ENCODE measurements around the gene ZNF627.
"Not testable (repeated sequence)": the region's sequence is repeated elsewhere in the genome, so short reads cannot be mapped to it uniquely, and the experiment has no call there.

Gene ZNF627

GRCh38 chr19:11624069-11624463 lies 26.8 kb downstream of the ZNF627 start:
- DNase-seq (ENCODE audit: low read depth): no peak

DNA sequence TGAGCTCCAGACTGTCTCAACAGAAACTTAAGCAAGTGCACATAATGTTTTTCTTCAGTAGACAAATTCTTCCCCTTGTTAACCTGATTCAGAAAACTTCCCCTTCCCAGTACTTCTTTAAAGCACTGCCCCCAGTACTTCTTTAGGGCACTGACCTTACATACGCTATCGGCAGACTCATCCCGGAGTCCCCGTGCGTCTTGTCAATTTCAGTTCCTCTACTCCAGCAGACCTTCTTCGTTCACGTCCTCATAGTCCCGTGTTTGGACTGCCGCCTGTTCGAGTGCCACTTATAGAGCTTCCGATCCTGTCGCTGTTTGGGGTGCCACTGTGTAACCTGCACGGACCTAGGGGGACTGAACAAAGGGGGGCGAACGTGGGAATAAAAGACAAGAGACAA lies 29.0 kb downstream of the ZNF627 start:
- no peak for DNase-seq (ENCODE audit: low read depth)

- no peak for DNase-seq (ENCODE audit: low read depth)
These were observed 35.9 kb downstream of the ZNF627 start for GRCh38 chr19:11633223-11633622.

DNA sequence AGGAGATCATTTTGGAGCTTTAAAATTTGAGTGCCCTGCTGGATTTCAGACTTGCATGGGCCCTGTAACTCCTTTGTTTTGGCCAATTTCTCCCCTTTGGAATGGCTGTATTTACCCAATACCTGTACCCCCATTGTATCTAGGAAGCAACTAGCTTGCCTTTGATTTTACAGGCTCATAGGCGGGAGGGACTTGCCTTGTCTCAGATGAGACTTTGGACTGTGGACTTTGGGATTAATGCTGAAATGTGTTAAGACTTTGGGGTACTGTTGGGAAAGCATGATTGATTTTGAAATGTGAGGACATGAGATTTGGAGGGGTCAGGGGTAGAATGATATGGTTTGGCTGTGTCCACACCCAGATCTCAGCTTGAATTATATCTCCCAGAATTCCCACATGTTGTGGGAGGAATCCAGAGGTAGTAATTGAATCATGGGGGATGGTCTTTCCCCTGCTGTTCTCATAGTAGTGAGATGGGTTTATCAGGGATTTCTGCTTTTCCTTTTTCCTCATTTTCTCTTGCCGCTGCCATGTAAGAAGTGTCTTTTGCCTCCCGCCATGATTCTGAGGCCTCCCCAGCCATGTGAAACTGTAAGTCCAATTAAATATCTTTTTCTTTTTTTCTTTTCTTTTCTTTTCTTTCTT lies 36.9 kb downstream of the ZNF627 start:
- DNase-seq (ENCODE audit: low read depth): not testable (repeated sequence)

- no peak for DNase-seq (ENCODE audit: low read depth)
These were observed 41.9 kb downstream of the ZNF627 start for GRCh38 chr19:11639245-11639601.

GRCh38 chr19:11639602-11640471 lies 42.6 kb downstream of the ZNF627 start:
- DNase-seq (ENCODE audit: low read depth): peak; percentile 82

DNA sequence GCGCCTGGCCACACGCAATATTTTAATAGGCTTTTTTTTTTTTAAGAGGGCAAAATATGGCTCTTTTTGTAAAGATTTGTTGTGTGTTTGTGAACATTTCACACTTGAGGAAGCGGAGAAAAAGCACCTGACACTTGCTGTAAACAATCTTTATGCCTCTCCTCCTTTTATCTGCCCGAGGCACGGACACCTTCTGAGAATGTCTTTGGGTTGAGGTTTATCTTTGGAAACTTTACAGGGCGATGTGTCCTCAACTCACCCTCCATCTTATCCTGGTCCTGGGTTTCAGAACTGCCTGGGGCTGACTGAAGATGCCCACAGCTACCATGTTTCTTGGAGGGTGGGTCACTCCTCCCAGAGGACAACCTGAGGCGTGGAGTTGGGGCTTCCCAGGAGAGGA lies 44.0 kb downstream of the ZNF627 start:
- no peak for DNase-seq (ENCODE audit: low read depth)

GRCh38 chr19:11642902-11643301 lies 45.6 kb downstream of the ZNF627 start:
- DNase-seq (ENCODE audit: low read depth): no peak

GRCh38 chr19:11649941-11650340 lies 52.7 kb downstream of the ZNF627 start:
- no peak for DNase-seq (ENCODE audit: low read depth)

- no peak for DNase-seq (ENCODE audit: low read depth)
These were observed 53.8 kb downstream of the ZNF627 start for GRCh38 chr19:11651062-11651461.

- no peak for DNase-seq (ENCODE audit: low read depth)
These were observed 54.8 kb downstream of the ZNF627 start for GRCh38 chr19:11652056-11652455.

DNA sequence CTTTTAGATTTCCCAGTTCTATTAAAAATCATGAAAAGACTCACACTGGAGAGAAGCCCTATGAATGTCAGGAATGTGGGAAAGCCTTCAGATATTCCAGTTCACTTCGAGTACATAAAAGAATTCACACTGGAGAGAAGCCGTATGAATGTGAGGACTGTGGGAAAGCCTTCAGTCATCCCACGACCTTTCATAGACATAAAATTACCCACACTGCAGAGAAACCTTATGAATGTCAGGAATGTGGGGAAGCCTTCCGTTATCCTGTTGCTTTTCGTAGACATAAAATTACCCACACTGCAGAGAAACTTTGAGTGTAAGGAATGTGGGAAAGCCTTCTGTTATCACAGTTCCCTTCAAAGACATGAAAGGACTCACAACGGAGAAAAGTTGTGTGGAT lies 55.2 kb downstream of the ZNF627 start:
- no peak for DNase-seq (ENCODE audit: low read depth)

DNA sequence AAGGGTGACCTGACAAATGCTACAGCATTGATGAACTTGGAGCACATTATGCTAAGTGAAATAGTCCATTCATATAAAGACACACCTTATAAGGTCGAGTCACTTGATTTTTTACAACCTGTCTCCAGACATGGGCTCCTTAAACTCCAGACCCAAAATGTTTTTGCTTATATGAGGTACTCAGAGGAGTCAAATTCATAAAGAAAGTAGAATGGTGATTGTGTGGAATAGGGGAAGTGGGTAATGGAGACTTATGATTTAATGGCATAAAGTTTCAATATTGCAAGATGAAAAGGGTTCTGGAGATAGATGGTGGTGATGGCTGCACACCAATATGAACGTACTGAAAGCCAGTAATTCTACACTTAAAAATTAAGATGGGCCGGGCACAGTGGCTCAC lies 59.3 kb downstream of the ZNF627 start:
- DNase-seq (ENCODE audit: low read depth): no peak

DNA sequence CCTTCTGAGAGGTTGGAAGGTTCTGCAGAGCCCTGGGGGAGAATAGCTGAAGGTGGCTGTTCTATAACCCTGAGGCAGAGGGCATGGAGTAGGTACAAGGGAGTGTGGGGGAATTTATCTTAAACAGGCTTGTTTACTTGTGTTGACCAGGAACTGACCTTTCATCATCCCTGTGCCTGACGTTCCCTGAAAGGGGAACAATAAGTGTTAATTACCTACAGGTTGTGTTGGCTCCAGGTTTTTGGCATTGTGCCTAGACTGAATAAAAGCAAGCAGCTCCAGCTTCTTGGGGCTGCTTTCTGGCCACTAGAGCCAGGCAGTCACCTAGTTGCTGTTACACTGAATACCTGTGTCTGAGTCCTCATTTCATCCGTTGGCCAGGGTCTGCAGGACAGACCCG lies 60.0 kb downstream of the ZNF627 start:
- no peak for DNase-seq (ENCODE audit: low read depth)

- no peak for DNase-seq (ENCODE audit: low read depth)
These were observed 61.7 kb downstream of the ZNF627 start for GRCh38 chr19:11658970-11659369.

GRCh38 chr19:11659612-11660011 lies 62.3 kb downstream of the ZNF627 start:
- no peak for DNase-seq (ENCODE audit: low read depth)

- no peak for DNase-seq (ENCODE audit: low read depth)
These were observed 65.0 kb downstream of the ZNF627 start for GRCh38 chr19:11662278-11662677.

GRCh38 chr19:11663181-11663591 lies 65.9 kb downstream of the ZNF627 start:
- no peak for DNase-seq (ENCODE audit: low read depth)

Data from CMK (cell line).